H9 (cell line): ENCODE data around the gene ADGRG1. TPM values are rescaled to one million over a fixed set of nuclear protein-coding genes. Genes with fewer than 3 reads are reported as not detected.

Experiments used
- DNase-seq: peaks from one replicate; pipeline ENCODE4 v3.0.0-alpha.2; 2017
- H2AFZ ChIP-seq: one replicate; pipeline ENCODE4 v1.6.1; 2013; ENCODE audit warnings: mild to moderate bottlenecking, low read length, control low read depth, moderate library complexity
- H2AK5ac ChIP-seq: 2 replicates; pipeline ENCODE4 v1.6.1; 2013; ENCODE audit warnings: low read length, control low read depth, mixed read lengths; ENCODE audit not compliant: insufficient read length
- H2BK120ac ChIP-seq: one replicate; pipeline ENCODE4 v1.6.1; 2013; ENCODE audit warnings: low read depth, mild to moderate bottlenecking, low read length, control low read depth, inconsistent platforms; ENCODE audit not compliant: poor library complexity, severe bottlenecking
- H2BK12ac ChIP-seq: 2 replicates; pipeline ENCODE4 v1.6.1; 2013; ENCODE audit warnings: low read length, control low read depth, mixed read lengths, low read depth; ENCODE audit not compliant: insufficient read length
- H2BK15ac ChIP-seq: 2 replicates; pipeline ENCODE4 v1.6.1; 2013; ENCODE audit warnings: low read depth, low read length, control low read depth
- H2BK20ac ChIP-seq: one replicate; pipeline ENCODE4 v1.6.1; 2013; ENCODE audit warnings: low read depth, mild to moderate bottlenecking, low read length, control low read depth, inconsistent platforms; ENCODE audit not compliant: poor library complexity, severe bottlenecking
- H2BK5ac ChIP-seq: 2 replicates; pipeline ENCODE4 v1.6.1; 2013; ENCODE audit warnings: low read length, control low read depth, mixed read lengths; ENCODE audit not compliant: insufficient read length
- H3K14ac ChIP-seq: 2 replicates; pipeline ENCODE4 v1.6.1; 2013; ENCODE audit warnings: low read length, control low read depth; ENCODE audit not compliant: insufficient read depth
- H3K18ac ChIP-seq: 2 replicates; pipeline ENCODE4 v1.6.1; 2013; ENCODE audit warnings: low read depth, mild to moderate bottlenecking, mixed read lengths, low read length, control low read depth; ENCODE audit not compliant: insufficient read length
- H3K23ac ChIP-seq: 2 replicates; pipeline ENCODE4 v1.6.1; 2013; ENCODE audit warnings: low read length, control low read depth, mixed read lengths, low read depth; ENCODE audit not compliant: insufficient read length
- H3K23me2 ChIP-seq: 2 replicates; pipeline ENCODE4 v1.6.1; 2013; ENCODE audit warnings: low read depth, mild to moderate bottlenecking, mixed read lengths, low read length, control low read depth; ENCODE audit not compliant: insufficient read length, poor library complexity, severe bottlenecking
- H3K27ac ChIP-seq: 2 replicates; pipeline ENCODE4 v1.5.1; 2013; ENCODE audit warnings: low read length, control low read depth, mixed read lengths, low read depth; ENCODE audit not compliant: insufficient read length
- H3K27me3 ChIP-seq: 2 replicates; pipeline ENCODE4 v1.6.1; 2013; ENCODE audit warnings: low read length, control low read depth, inconsistent platforms; ENCODE audit not compliant: insufficient read depth
- H3K4ac ChIP-seq: 2 replicates; pipeline ENCODE4 v1.6.1; 2013; ENCODE audit warnings: low read depth, mild to moderate bottlenecking, control low read depth, inconsistent platforms, low read length, moderate library complexity
- H3K4me1 ChIP-seq: 2 replicates; pipeline ENCODE4 v1.6.1; 2013; ENCODE audit warnings: low read length, control low read depth, inconsistent platforms; ENCODE audit not compliant: insufficient read depth
- H3K4me2 ChIP-seq: 2 replicates; pipeline ENCODE4 v1.6.1; 2013; ENCODE audit warnings: low read length, control low read depth, mixed read lengths; ENCODE audit not compliant: insufficient read length, insufficient read depth
- H3K56ac ChIP-seq: 2 replicates; pipeline ENCODE4 v1.6.1; 2013; ENCODE audit warnings: low read depth, mild to moderate bottlenecking, mixed read lengths, low read length, control low read depth; ENCODE audit not compliant: insufficient read length
- H3K79me1 ChIP-seq: 2 replicates; pipeline ENCODE4 v1.6.1; 2013; ENCODE audit warnings: low read depth, mild to moderate bottlenecking, moderate library complexity, low read length, control low read depth, inconsistent platforms; ENCODE audit not compliant: insufficient read depth, poor library complexity, severe bottlenecking
- H3K79me2 ChIP-seq: 2 replicates; pipeline ENCODE4 v1.6.1; 2013; ENCODE audit warnings: low read length, control low read depth, inconsistent platforms; ENCODE audit not compliant: insufficient read depth
- H3K9ac ChIP-seq: 2 replicates; pipeline ENCODE4 v1.6.1; 2013; ENCODE audit warnings: low read length, control low read depth, mixed read lengths; ENCODE audit not compliant: insufficient read length; ENCODE audit errors: extremely low read depth
- H3K9me3 ChIP-seq: one replicate; pipeline ENCODE4 v1.6.1; 2013; ENCODE audit warnings: low read depth, low read length, inconsistent platforms; ENCODE audit not compliant: control insufficient read depth
- H3T11ph ChIP-seq: one replicate; pipeline ENCODE4 v1.6.1; 2013; ENCODE audit warnings: mild to moderate bottlenecking, low read length, control low read depth, inconsistent platforms
- H4K20me1 ChIP-seq: one replicate; pipeline ENCODE4 v1.6.1; 2013; ENCODE audit not compliant: control insufficient read depth, insufficient read length, insufficient read depth
- H4K5ac ChIP-seq: 2 replicates; pipeline ENCODE4 v1.6.1; 2013; ENCODE audit warnings: low read depth, mild to moderate bottlenecking, mixed read lengths, low read length, control low read depth; ENCODE audit not compliant: insufficient read length
- H4K8ac ChIP-seq: replicated peaks from 2 replicates; pipeline ENCODE4 v1.6.1; 2013; ENCODE audit warnings: low read length, control low read depth, mixed read lengths, low read depth; ENCODE audit not compliant: insufficient read length
- H4K91ac ChIP-seq: 2 replicates; pipeline ENCODE4 v1.6.1; 2013; ENCODE audit warnings: low read depth, mild to moderate bottlenecking, moderate library complexity, mixed read lengths, low read length, control low read depth; ENCODE audit not compliant: insufficient read length
- H3K27ac Mint-ChIP-seq, 3 experiments: 2 replicates in 2 of 3; 3 replicates in 1 of 3; pipeline ENCODE4 v1.8.0; 2020 to 2021; ENCODE audit warnings: mixed read lengths in 3 of 3, mild to moderate bottlenecking in 1 of 3, moderate library complexity in 1 of 3
- H3K27me3 Mint-ChIP-seq: 2 replicates; pipeline ENCODE4 v1.8.0; 2021; ENCODE audit warnings: low read depth, mild to moderate bottlenecking, moderate library complexity, mixed read lengths
- H3K36me3 Mint-ChIP-seq, 3 experiments: 2 replicates in 2 of 3; 3 replicates in 1 of 3; pipeline ENCODE4 v1.8.0; 2020 to 2021; ENCODE audit warnings: low read depth in 3 of 3, mixed read lengths in 3 of 3; ENCODE audit not compliant: insufficient read depth in 1 of 3
- H3K4me1 Mint-ChIP-seq, 2 experiments: 2 replicates each; pipeline ENCODE4 v1.8.0; 2020; ENCODE audit warnings: mixed read lengths in 2 of 2
- H3K4me3 Mint-ChIP-seq, 2 experiments: 2 replicates in 1 of 2; 3 replicates in 1 of 2; pipeline ENCODE4 v1.8.0; 2020 to 2021; ENCODE audit warnings: mild to moderate bottlenecking in 2 of 2, mixed read lengths in 2 of 2, moderate library complexity in 1 of 2
- H3K9me3 Mint-ChIP-seq, 2 experiments: 2 replicates in 1 of 2; 3 replicates in 1 of 2; pipeline ENCODE4 v1.8.0; 2020; ENCODE audit warnings: mild to moderate bottlenecking in 2 of 2, mixed read lengths in 2 of 2, moderate library complexity in 1 of 2
- CTCF ChIP-seq: fragments of 200-600 bp; sonication (generic); conservative IDR thresholded peaks from 3 replicates; pipeline ENCODE4 v1.8.0; 2021; ENCODE audit warnings: antibody characterized with exemption, mild to moderate bottlenecking
- WGBS: extraction: QIAGEN DNeasy Blood & Tissue Kit; methylation state at CpG from one replicate; pipeline ENCODE4 v1.1.7; 2013; ENCODE audit warnings: missing lambda C conversion rate, low lambda C conversion rate, mixed read lengths; ENCODE audit not compliant: insufficient read length; ENCODE audit errors: extremely low coverage; 5-methylcytosine and 5-hydroxymethylcytosine counted together
- total RNA-seq: library from RNA; stranded (reverse); gene quantifications from 2 replicates; pipeline ENCODE4 v1.2.1, GENCODE V29; 2021

ADGRG1 gene
- total RNA-seq, 1 experiment from 2014 or later = 1.1 TPM

- Histone ChIP-seq H3K79me1 (no peaks in the 10 kb centered on the region), H4K8ac (no peak overlapping the region), H2BK15ac (no peak overlapping the region), H4K91ac (no peak overlapping the region), H3K9me3 (no peaks in the 10 kb centered on the region), H2BK12ac (no peak overlapping the region), H2AFZ (no peak overlapping the region), H3K14ac (no peak overlapping the region), H3K56ac (no peak overlapping the region), H3K23ac (no peak overlapping the region), H3K9ac (no peak overlapping the region), H3K79me2 (no peaks in the 10 kb centered on the region), H3K4me1 (no peaks in the 10 kb centered on the region), H3T11ph (no peak overlapping the region), H3K18ac (no peak overlapping the region), H3K27ac (no peak overlapping the region), H3K27me3 (no peaks in the 10 kb centered on the region), H2BK5ac (no peak overlapping the region), H3K4ac (no peak overlapping the region), H2AK5ac (no peak overlapping the region), H4K5ac (no peak overlapping the region), H2BK120ac (no peak overlapping the region), H4K20me1 (no peaks in the 10 kb centered on the region), H3K4me2 (no peak overlapping the region), H3K23me2 (no peaks in the 10 kb centered on the region), H2BK20ac (no peak overlapping the region)
- Mint-ChIP-seq H3K27ac (no peak overlapping the region), H3K4me3 (no peak overlapping the region), H3K4me1 (no peaks in the 10 kb centered on the region), H3K27me3 (peaks cover 71% of the 10 kb centered on the region), H3K9me3 (peaks cover 5 to 12% of the 10 kb centered on the region in 2 experiments; a peak in 3 of 5 replicates), H3K36me3 (no peaks in the 10 kb centered on the region)
- WGBS = no CpG with 5 or more reads among the region's 3 CpGs
- no peak for DNase-seq
- no peak for TF ChIP-seq CTCF
Observed at GRCh38 chr16:57585051-57585687, 43.3 kb upstream of the ADGRG1 start.
